ENCODE measurements around the gene ANKRD63. TPM values are rescaled to one million over a fixed set of nuclear protein-coding genes. Genes with fewer than 3 reads are reported as not detected.

ANKRD63 gene
- total RNA-seq, 1 donor from 2014 or later = not detected

DNA sequence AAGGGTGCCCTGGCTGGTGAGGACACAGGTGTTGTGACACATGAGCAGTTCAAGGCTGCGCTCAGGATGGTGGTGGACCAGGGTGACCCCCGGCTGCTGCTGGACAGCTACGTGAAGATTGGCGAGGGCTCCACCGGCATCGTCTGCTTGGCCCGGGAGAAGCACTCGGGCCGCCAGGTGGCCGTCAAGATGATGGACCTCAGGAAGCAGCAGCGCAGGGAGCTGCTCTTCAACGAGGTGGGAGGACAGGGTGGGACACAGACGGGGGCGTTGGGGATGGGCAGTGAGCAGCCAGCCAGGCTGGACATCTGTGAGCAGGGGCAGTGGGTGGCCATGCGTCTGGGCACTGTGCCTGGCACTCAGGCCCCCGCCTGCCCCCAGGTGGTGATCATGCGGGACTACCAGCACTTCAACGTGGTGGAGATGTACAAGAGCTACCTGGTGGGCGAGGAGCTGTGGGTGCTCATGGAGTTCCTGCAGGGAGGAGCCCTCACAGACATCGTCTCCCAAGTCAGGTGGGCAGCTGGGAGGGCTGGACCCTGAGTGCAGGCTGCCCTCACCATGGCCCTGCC is 10.3 kb downstream of the ANKRD63 start:
- no peaks in the 10 kb centered on the region for H3K36me3 ChIP-seq
- DNase-seq = no peak
- intact Hi-C loops (cut with micrococcal nuclease) = loop anchor here (10.0 kb wide), 1 partner anchor 228 kb away; no protein-coding TSS in a partner anchor
- H3K4me1 ChIP-seq = peaks cover 3% of the 10 kb centered on the region
- H3K27ac ChIP-seq (replicated peaks) = no peak overlapping the region
- no peak overlapping the region for H3K4me3 ChIP-seq
- peaks cover 18% of the 10 kb centered on the region for H3K27me3 ChIP-seq (ENCODE audit: low read depth)
- TF ChIP-seq, protein P1, sequence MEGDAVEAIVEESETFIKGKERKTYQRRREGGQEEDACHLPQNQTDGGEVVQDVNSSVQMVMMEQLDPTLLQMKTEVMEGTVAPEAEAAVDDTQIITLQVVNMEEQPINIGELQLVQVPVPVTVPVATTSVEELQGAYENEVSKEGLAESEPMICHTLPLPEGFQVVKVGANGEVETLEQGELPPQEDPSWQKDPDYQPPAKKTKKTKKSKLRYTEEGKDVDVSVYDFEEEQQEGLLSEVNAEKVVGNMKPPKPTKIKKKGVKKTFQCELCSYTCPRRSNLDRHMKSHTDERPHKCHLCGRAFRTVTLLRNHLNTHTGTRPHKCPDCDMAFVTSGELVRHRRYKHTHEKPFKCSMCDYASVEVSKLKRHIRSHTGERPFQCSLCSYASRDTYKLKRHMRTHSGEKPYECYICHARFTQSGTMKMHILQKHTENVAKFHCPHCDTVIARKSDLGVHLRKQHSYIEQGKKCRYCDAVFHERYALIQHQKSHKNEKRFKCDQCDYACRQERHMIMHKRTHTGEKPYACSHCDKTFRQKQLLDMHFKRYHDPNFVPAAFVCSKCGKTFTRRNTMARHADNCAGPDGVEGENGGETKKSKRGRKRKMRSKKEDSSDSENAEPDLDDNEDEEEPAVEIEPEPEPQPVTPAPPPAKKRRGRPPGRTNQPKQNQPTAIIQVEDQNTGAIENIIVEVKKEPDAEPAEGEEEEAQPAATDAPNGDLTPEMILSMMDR (IDR thresholded peaks at IDR 0.05; ENCODE audit: borderline replicate concordance) = no peak
- H3K9me3 ChIP-seq (replicated peaks) = no peaks in the 10 kb centered on the region

DNA sequence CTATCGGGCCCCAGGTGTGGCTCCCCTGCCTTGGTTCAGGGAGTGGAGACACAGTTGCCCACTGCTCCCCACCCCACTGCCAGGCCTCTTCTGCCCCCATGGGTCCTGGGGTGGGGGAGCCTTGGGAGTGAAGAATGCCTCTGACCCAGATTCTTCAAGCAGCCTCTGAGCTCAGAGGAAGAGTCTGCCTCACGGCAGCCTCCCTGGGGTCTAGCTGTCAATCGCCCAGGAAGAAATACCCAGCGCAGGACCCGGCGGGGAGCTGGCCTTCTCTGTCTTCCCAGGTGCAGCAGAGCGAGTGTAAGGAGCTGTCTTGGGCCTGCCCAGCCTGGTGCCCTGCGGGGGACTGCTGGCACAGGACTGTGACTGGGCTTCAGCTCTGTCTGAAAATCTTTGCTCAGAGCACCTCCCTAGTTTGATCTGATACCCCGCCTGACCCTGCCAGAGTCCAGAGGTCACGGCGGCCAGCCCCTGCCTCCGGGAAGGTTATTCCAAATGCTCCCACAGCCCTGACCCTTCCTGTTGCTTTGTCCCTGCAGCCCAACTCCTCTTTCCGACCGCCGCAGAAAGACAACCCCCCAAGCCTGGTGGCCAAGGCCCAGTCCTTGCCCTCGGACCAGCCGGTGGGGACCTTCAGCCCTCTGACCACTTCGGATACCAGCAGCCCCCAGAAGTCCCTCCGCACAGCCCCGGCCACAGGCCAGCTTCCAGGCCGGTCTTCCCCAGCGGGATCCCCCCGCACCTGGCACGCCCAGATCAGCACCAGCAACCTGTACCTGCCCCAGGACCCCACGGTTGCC is 11.0 kb downstream of the ANKRD63 start:
- H3K4me3 ChIP-seq = no peak overlapping the region
- intact Hi-C loops (cut with micrococcal nuclease) = loop anchor here (10.0 kb wide), 1 partner anchor 227 kb away; no protein-coding TSS in a partner anchor
- TF ChIP-seq, protein P1 (IDR thresholded peaks at IDR 0.05; ENCODE audit: borderline replicate concordance) = no peak
- peaks cover under 1% of the 10 kb centered on the region for H3K4me1 ChIP-seq
- H3K27me3 ChIP-seq (ENCODE audit: low read depth) = peaks cover 11% of the 10 kb centered on the region
- H3K36me3 ChIP-seq = no peaks in the 10 kb centered on the region
- no peak for DNase-seq
- H3K27ac ChIP-seq (replicated peaks) = no peak overlapping the region
- no peaks in the 10 kb centered on the region for H3K9me3 ChIP-seq (replicated peaks)

DNA sequence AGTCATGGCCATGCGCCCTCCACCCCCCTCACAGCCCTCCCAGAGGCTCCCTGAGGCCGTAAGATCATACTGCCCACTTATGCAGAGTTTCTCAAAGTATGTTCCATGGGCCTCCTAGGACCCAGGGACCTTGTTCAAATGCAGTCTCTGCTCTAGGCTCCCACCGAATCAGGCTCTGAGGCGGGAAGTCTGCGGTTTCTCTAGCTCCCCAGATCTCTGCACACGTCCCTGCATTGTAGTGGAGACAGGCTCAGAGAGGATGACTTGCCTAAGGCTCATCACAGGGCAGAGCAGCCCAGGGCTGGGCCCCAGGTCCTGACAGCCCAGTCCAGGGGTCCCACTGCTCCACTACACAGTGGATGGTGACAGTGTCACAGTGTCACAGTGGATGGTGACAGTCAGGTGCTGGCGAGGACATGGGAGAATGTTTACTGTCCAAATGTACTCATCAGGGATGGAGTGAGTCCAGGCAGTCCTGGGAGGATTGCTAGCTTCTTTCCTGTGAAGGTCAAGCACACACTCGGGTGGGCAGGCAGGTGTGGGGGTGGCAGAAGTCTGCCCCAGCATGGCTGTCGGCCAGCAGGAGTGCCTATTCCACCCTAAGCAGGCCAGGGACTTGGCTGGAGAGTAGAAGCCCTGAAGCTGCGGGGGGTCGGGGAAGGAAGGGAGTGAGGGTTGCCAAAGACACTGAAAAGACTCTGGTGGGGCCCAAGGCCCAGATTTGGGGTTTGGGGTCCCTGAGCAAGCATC is 12.4 kb downstream of the ANKRD63 start:
- Histone ChIP-seq H3K4me1 (no peaks in the 10 kb centered on the region), H3K27me3 (ENCODE audit: low read depth) (peaks cover 1% of the 10 kb centered on the region), H3K4me3 (no peak overlapping the region), H3K9me3 (replicated peaks) (no peaks in the 10 kb centered on the region), H3K36me3 (no peaks in the 10 kb centered on the region), H3K27ac (replicated peaks) (no peak overlapping the region)
- intact Hi-C loops (cut with micrococcal nuclease) = loop anchor here (10.0 kb wide), 1 partner anchor 226 kb away; no protein-coding TSS in a partner anchor
- TF ChIP-seq, protein P1 (IDR thresholded peaks at IDR 0.05; ENCODE audit: borderline replicate concordance) = no peak
- no peak for DNase-seq

DNA sequence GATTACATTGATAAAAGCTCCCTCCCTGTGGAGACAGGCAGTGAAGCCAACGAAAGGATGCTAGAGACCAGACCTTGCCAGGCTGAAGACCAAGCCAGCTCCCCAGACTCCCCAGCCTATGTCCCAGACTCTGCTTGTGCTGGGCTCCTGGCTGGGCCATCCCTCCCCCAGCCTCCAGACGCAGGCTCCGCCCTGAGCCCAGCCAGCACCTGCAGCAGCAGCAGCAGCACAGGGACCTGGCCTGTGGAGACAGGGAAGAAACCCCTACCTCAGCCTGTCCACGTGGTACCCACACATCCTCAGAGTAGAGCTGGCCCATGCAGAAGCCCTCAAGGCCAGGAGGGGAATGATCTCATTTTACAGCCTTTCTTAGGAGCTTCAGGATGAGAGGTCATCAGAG is 13.3 kb downstream of the ANKRD63 start:
- DNase-seq = no peak
- H3K9me3 ChIP-seq (replicated peaks) = no peaks in the 10 kb centered on the region
- TF ChIP-seq, protein P1 (IDR thresholded peaks at IDR 0.05; ENCODE audit: borderline replicate concordance) = no peak
- H3K36me3 ChIP-seq = no peaks in the 10 kb centered on the region
- no peaks in the 10 kb centered on the region for H3K27me3 ChIP-seq (ENCODE audit: low read depth)
- H3K27ac ChIP-seq (replicated peaks) = no peak overlapping the region
- no peak overlapping the region for H3K4me3 ChIP-seq
- intact Hi-C loops (cut with micrococcal nuclease) = loop anchor here (10.0 kb wide), 1 partner anchor 225 kb away; no protein-coding TSS in a partner anchor
- no peaks in the 10 kb centered on the region for H3K4me1 ChIP-seq

DNA sequence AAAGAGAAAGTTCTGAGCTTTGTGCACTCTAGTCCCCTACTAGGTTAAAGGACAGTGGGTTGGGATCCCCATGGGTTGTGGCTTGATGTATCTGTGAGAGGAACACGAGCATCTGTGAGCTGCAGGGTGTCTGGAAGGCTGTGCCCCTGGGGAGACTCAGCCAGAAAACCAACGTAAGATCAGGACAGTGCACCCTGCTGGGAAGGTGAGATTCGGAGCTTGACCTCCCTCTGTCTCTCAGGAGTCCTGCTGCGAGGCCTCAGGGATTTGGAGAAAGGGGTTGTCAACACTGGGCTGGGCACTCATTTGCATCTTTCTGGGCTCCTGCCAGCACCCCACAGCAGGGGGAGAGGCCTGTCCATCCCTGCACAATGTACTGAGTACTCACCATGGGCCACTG is 15.2 kb downstream of the ANKRD63 start:
- TF ChIP-seq, protein P1 (IDR thresholded peaks at IDR 0.05; ENCODE audit: borderline replicate concordance) = no peak
- Histone ChIP-seq H3K4me3 (no peak overlapping the region), H3K4me1 (no peaks in the 10 kb centered on the region), H3K36me3 (no peaks in the 10 kb centered on the region), H3K27me3 (ENCODE audit: low read depth) (no peaks in the 10 kb centered on the region), H3K9me3 (replicated peaks) (no peaks in the 10 kb centered on the region), H3K27ac (replicated peaks) (no peak overlapping the region)
- DNase-seq = no peak
- intact Hi-C loops (cut with micrococcal nuclease) = no loop called here
